Measurements from ENCODE around the gene RNU6-1. TPM values are rescaled to one million over a fixed set of nuclear protein-coding genes. Genes with fewer than 3 reads are reported as not detected.

RNU6-1 gene
- total and polyA plus RNA-seq, 2 donors (not counting 1 experiment from before 2014, with no cell fraction given) = not detected

- no peak overlapping the region for H2AFZ ChIP-seq (ENCODE audit: low read length)
- DNase-seq (ENCODE audit: low read depth in 2 of 2) = no peak
- H3K9me3 ChIP-seq (ENCODE audit: control insufficient read depth, insufficient read depth, low read depth, low read length) = no peaks in the 10 kb centered on the region
- no peak overlapping the region for H3K9ac ChIP-seq (ENCODE audit: insufficient read depth, low read length)
- no peaks in the 10 kb centered on the region for H3K79me2 ChIP-seq (ENCODE audit: control insufficient read depth, insufficient read depth, low read length)
- no peak overlapping the region for H3K4me2 ChIP-seq (ENCODE audit: extremely low read depth, insufficient read depth, low read length)
- no peak for TF ChIP-seq CTCF (conservative IDR thresholded peaks at IDR 0.05 in 1 of 2, IDR thresholded peaks at IDR 0.05 in 1 of 2; ENCODE audit: low read depth in 1 of 2, low read length in 2 of 2)
- TF ChIP-seq EZH2 (IDR thresholded peaks at IDR 0.05; ENCODE audit: low read length, missing control alignments) = no peak
- no peaks in the 10 kb centered on the region for H3K36me3 ChIP-seq (ENCODE audit: control insufficient read depth, insufficient read depth, low read length)
- no peak overlapping the region for H3K4me3 ChIP-seq (replicated peaks in 1 of 4; ENCODE audit: control extremely low read depth in 1 of 4, insufficient read depth in 1 of 4, low read depth in 3 of 4, low read length in 4 of 4)
- H3K27ac ChIP-seq (ENCODE audit: insufficient read depth, low read length) = no peak overlapping the region
- H3K4me1 ChIP-seq (ENCODE audit: control insufficient read depth, extremely low read depth, insufficient read depth, low read length) = no peaks in the 10 kb centered on the region
- no peaks in the 10 kb centered on the region for H4K20me1 ChIP-seq (ENCODE audit: control insufficient read depth, extremely low read depth, insufficient read depth, low read length)
- H3K27me3 ChIP-seq (ENCODE audit: control insufficient read depth, insufficient read depth, low read length) = no peaks in the 10 kb centered on the region
Observed at GRCh38 chr15:67861983-67862382, 22.1 kb upstream of the RNU6-1 start.

- Histone ChIP-seq H3K4me1 (ENCODE audit: control insufficient read depth, extremely low read depth, insufficient read depth, low read length) (no peaks in the 10 kb centered on the region), H4K20me1 (ENCODE audit: control insufficient read depth, extremely low read depth, insufficient read depth, low read length) (no peaks in the 10 kb centered on the region), H3K9ac (ENCODE audit: insufficient read depth, low read length) (no peak overlapping the region), H3K27me3 (ENCODE audit: control insufficient read depth, insufficient read depth, low read length) (no peaks in the 10 kb centered on the region), H3K4me2 (ENCODE audit: extremely low read depth, insufficient read depth, low read length) (no peak overlapping the region), H3K36me3 (ENCODE audit: control insufficient read depth, insufficient read depth, low read length) (no peaks in the 10 kb centered on the region), H3K9me3 (ENCODE audit: control insufficient read depth, insufficient read depth, low read depth, low read length) (no peaks in the 10 kb centered on the region), H3K79me2 (ENCODE audit: control insufficient read depth, insufficient read depth, low read length) (no peaks in the 10 kb centered on the region), H3K4me3 (replicated peaks in 1 of 4; ENCODE audit: control extremely low read depth in 1 of 4, insufficient read depth in 1 of 4, low read depth in 3 of 4, low read length in 4 of 4) (no peak overlapping the region), H3K27ac (ENCODE audit: insufficient read depth, low read length) (no peak overlapping the region), H2AFZ (ENCODE audit: low read length) (no peak overlapping the region)
- DNase-seq (ENCODE audit: low read depth in 2 of 2) = no peak
- TF ChIP-seq CTCF (conservative IDR thresholded peaks at IDR 0.05 in 1 of 2, IDR thresholded peaks at IDR 0.05 in 1 of 2; ENCODE audit: low read depth in 1 of 2, low read length in 2 of 2) = no peak
- TF ChIP-seq EZH2 (IDR thresholded peaks at IDR 0.05; ENCODE audit: low read length, missing control alignments) = no peak
Observed at GRCh38 chr15:67859331-67859946, 19.6 kb upstream of the RNU6-1 start.

- no peak for TF ChIP-seq CTCF (conservative IDR thresholded peaks at IDR 0.05 in 1 of 2, IDR thresholded peaks at IDR 0.05 in 1 of 2; ENCODE audit: low read depth in 1 of 2, low read length in 2 of 2)
- TF ChIP-seq EZH2 (IDR thresholded peaks at IDR 0.05; ENCODE audit: low read length, missing control alignments) = no peak
- Histone ChIP-seq H3K4me3 (replicated peaks in 1 of 4; ENCODE audit: control extremely low read depth in 1 of 4, insufficient read depth in 1 of 4, low read depth in 3 of 4, low read length in 4 of 4) (no peak overlapping the region), H3K36me3 (ENCODE audit: control insufficient read depth, insufficient read depth, low read length) (no peaks in the 10 kb centered on the region), H3K4me1 (ENCODE audit: control insufficient read depth, extremely low read depth, insufficient read depth, low read length) (no peaks in the 10 kb centered on the region), H3K9me3 (ENCODE audit: control insufficient read depth, insufficient read depth, low read depth, low read length) (no peaks in the 10 kb centered on the region), H3K27me3 (ENCODE audit: control insufficient read depth, insufficient read depth, low read length) (peaks cover 2% of the 10 kb centered on the region), H2AFZ (ENCODE audit: low read length) (no peak overlapping the region), H3K4me2 (ENCODE audit: extremely low read depth, insufficient read depth, low read length) (no peak overlapping the region), H3K9ac (ENCODE audit: insufficient read depth, low read length) (no peak overlapping the region), H3K27ac (ENCODE audit: insufficient read depth, low read length) (no peak overlapping the region), H3K79me2 (ENCODE audit: control insufficient read depth, insufficient read depth, low read length) (no peaks in the 10 kb centered on the region), H4K20me1 (ENCODE audit: control insufficient read depth, extremely low read depth, insufficient read depth, low read length) (no peaks in the 10 kb centered on the region)
- no peak for DNase-seq (ENCODE audit: low read depth in 2 of 2)
Observed at GRCh38 chr15:67857220-67857619, 17.4 kb upstream of the RNU6-1 start.

All from fibroblast of lung (primary cell).